ENCODE measurements around the gene PSMF1.

- TF ChIP-seq CTCF (conservative IDR thresholded peaks at IDR 0.05; ENCODE audit: low read depth in 2 of 2) (no peak), ZNF114 (CRISPR knock-in tag; IDR thresholded peaks at IDR 0.05) (no peak), POLR2AphosphoS5 (IDR thresholded peaks at IDR 0.05; ENCODE audit: low read depth) (no peak), CREB1 (CRISPR knock-in tag; IDR thresholded peaks at IDR 0.05; ENCODE audit: low read depth) (no peak), EZH2phosphoT487 (IDR thresholded peaks at IDR 0.05; ENCODE audit: unreplicated experiment) (no peak), REST (IDR thresholded peaks at IDR 0.05; ENCODE audit: unreplicated experiment) (no peak), JUNB (IDR thresholded peaks at IDR 0.05; ENCODE audit: unreplicated experiment) (no peak), NANOG (IDR thresholded peaks at IDR 0.05; ENCODE audit: borderline replicate concordance) (no peak), EZH2 (IDR thresholded peaks at IDR 0.05; ENCODE audit: low read depth, unreplicated experiment) (no peak), STAT1 (IDR thresholded peaks at IDR 0.05; ENCODE audit: unreplicated experiment) (no peak), ZNF462 (CRISPR knock-in tag; IDR thresholded peaks at IDR 0.05) (no peak)
Measured at GRCh38 chr20:1121429-1121828, 3.0 kb downstream of the PSMF1 start.
